Midbrain (tissue), 1 donor: ENCODE data around the gene KAT8.

Source experiments
- DNase-seq: peaks from one replicate; lab custom pipeline; 2025; lab: John Stamatoyannopoulos, UW

The KAT8 gene

GRCh38 chr16:31117384-31118222 is at the start of gene KAT8:
Gene KAT8 (plus strand): TSS chr16:31117664. CDS start chr16:31117682, 18 bp downstream.
- DNase-seq, result peak; percentile 99

- DNase-seq, result no peak
Measured at GRCh38 chr16:31071861-31072260, 45.6 kb upstream of the KAT8 start.

- DNase-seq, result no peak
Measured at GRCh38 chr16:31072540-31073141, 44.8 kb upstream of the KAT8 start.

- peak; percentile 90 for DNase-seq
Measured at GRCh38 chr16:31073142-31073969, 44.1 kb upstream of the KAT8 start.

- peak; percentile 100 for DNase-seq
Measured at GRCh38 chr16:31073970-31074813, 43.3 kb upstream of the KAT8 start, which contains the start of the genes ZNF646 and ZNF668. Gene ZNF646 (plus strand): TSS chr16:31074422. CDS start chr16:31076325, 1,903 bp downstream. Gene ZNF668 (minus strand): TSS chr16:31074240. CDS start chr16:31064459, 9,781 bp downstream.

GRCh38 chr16:31074814-31075183 is 42.7 kb upstream of the KAT8 start:
- DNase-seq, result no peak

GRCh38 chr16:31076319-31076718 is 41.1 kb upstream of the KAT8 start:
- DNase-seq, result no peak

GRCh38 chr16:31077024-31077423 is 40.4 kb upstream of the KAT8 start:
- DNase-seq, result no peak

- no peak for DNase-seq
Measured at GRCh38 chr16:31077592-31078396, 39.7 kb upstream of the KAT8 start.

- DNase-seq, result no peak
Measured at GRCh38 chr16:31078597-31079341, 38.7 kb upstream of the KAT8 start.

- no peak for DNase-seq
Measured at GRCh38 chr16:31079342-31079944, 38.0 kb upstream of the KAT8 start.

GRCh38 chr16:31080035-31080629 is 37.3 kb upstream of the KAT8 start:
- DNase-seq, result no peak

GRCh38 chr16:31080756-31081419 is 36.6 kb upstream of the KAT8 start:
- DNase-seq, result no peak

- peak; percentile 46 for DNase-seq
Measured at GRCh38 chr16:31081428-31082351, 35.8 kb upstream of the KAT8 start.

GRCh38 chr16:31082368-31083045 is 35.0 kb upstream of the KAT8 start:
- no peak for DNase-seq

- DNase-seq, result no peak
Measured at GRCh38 chr16:31083081-31083480, 34.4 kb upstream of the KAT8 start.

- no peak for DNase-seq
Measured at GRCh38 chr16:31083556-31083955, 33.9 kb upstream of the KAT8 start.
